ENCODE measurements around the gene AK9. TPM values are rescaled to one million over a fixed set of nuclear protein-coding genes. Genes with fewer than 3 reads are reported as not detected.

The AK9 gene
- total and polyA plus RNA-seq, 10 of the 15 experiments (the other 5 are each of a cell fraction or from before 2014, with no cell fraction given) = 2.1 to 7.4 (median 4.2) TPM

- TF ChIP-seq PRDM15 (CRISPR knock-in tag; IDR thresholded peaks at IDR 0.05) (no peak), BCL11A (IDR thresholded peaks at IDR 0.05; ENCODE audit: low read depth, low read length) (peak; percentile 21; the same call in 1 of the 2 replicates), ELK1 (IDR thresholded peaks at IDR 0.05; ENCODE audit: low read depth, low read length) (no peak), SMC3 (IDR thresholded peaks at IDR 0.05; ENCODE audit: borderline replicate concordance, low read length) (no peak; the same call in 1 of the 2 replicates), SP1 (IDR thresholded peaks at IDR 0.05; ENCODE audit: low read depth, low read length) (peak; percentile 74), POLR2A (IDR thresholded peaks at IDR 0.05; ENCODE audit: low read depth, low read length) (peak; percentile 85), CUX1 (IDR thresholded peaks at IDR 0.05; ENCODE audit: insufficient replicate concordance, low read depth, low read length) (no peak), PAX5 (IDR thresholded peaks at IDR 0.05; ENCODE audit: borderline replicate concordance, low read depth, low read length) (peak; percentile 59; the same call in 1 of the 2 replicates), NR2C1 (IDR thresholded peaks at IDR 0.05) (no peak), PBX3 (IDR thresholded peaks at IDR 0.05; ENCODE audit: insufficient replicate concordance, low read depth, low read length) (no peak), EGR1 (IDR thresholded peaks at IDR 0.05; ENCODE audit: borderline replicate concordance in 1 of 2, low read depth in 2 of 2, low read length in 2 of 2) (peak in 1 of 2 experiments; percentile 57; a peak in 2 of 3 replicates), CEBPZ (IDR thresholded peaks at IDR 0.05; ENCODE audit: low read depth, low read length) (no peak), TAF1 (IDR thresholded peaks at IDR 0.05; ENCODE audit: borderline replicate concordance, low read depth, low read length) (peak; percentile 70; the same call in 1 of the 2 replicates)
Measured at GRCh38 chr6:109454496-109455436, 236.2 kb downstream of the AK9 start (continued).

Data from GM12878 (cell line).